Spleen (tissue), 13 donors: ENCODE results near the gene TNFAIP1. TPM values are rescaled to one million over a fixed set of nuclear protein-coding genes. Genes with fewer than 3 reads are reported as not detected.

Experiments used
- DNase-seq: peaks from one replicate; pipeline ENCODE4 v3.0.0-alpha.2; 2020
- H3K27ac ChIP-seq, 8 donors: fragments of 200-600 bp; sonication (generic) in 7 of 8; 1 replicate in 4 of 8; 2 replicates in 4 of 8; pipeline versions ENCODE4 v1.5.0 to v1.8.0; 2016 to 2021; ENCODE audit warnings: inconsistent platforms in 4 of 8, mild to moderate bottlenecking in 4 of 8, moderate library complexity in 1 of 8
- H3K27me3 ChIP-seq, 7 donors: fragments of 200-600 bp; sonication (generic) in 6 of 7; replicated peaks in 1 of 7; 1 replicate in 4 of 7; 2 replicates in 3 of 7; pipeline versions ENCODE4 v1.5.0 to v1.8.0; 2016 to 2021; ENCODE audit warnings: inconsistent platforms in 3 of 7, mild to moderate bottlenecking in 1 of 7
- H3K36me3 ChIP-seq, 6 donors: fragments of 200-600 bp; sonication (generic) in 5 of 6; 1 replicate in 4 of 6; 2 replicates in 2 of 6; pipeline versions ENCODE4 v1.5.0 to v1.8.0; 2016 to 2021; ENCODE audit warnings: inconsistent platforms in 2 of 6
- H3K4me1 ChIP-seq, 6 donors: fragments of 200-600 bp; sonication (generic) in 5 of 6; 1 replicate in 3 of 6; 2 replicates in 3 of 6; pipeline versions ENCODE4 v1.5.0 to v1.8.0; 2016 to 2021; ENCODE audit warnings: inconsistent platforms in 3 of 6
- H3K4me3 ChIP-seq, 8 donors: fragments of 200-600 bp; sonication (generic) in 7 of 8; 1 replicate in 4 of 8; 2 replicates in 4 of 8; pipeline versions ENCODE4 v1.5.0 to v1.8.0; 2016 to 2021; ENCODE audit warnings: inconsistent platforms in 4 of 8, mild to moderate bottlenecking in 4 of 8, moderate library complexity in 2 of 8
- H3K9me3 ChIP-seq, 8 donors: fragments of 200-600 bp; sonication (generic) in 7 of 8; 1 replicate in 4 of 8; 2 replicates in 4 of 8; pipeline versions ENCODE4 v1.5.0 to v1.8.0; 2016 to 2021; ENCODE audit warnings: inconsistent platforms in 4 of 8
- POLR2A ChIP-seq, 3 donors: fragments of 450-650 bp; IDR thresholded peaks; one replicate each; pipeline ENCODE4 v1.5.1; 2017; ENCODE audit warnings: antibody characterized with exemption in 3 of 3, mild to moderate bottlenecking in 1 of 3
- POLR2AphosphoS5 ChIP-seq, 3 donors: sonication (generic); formaldehyde crosslinking; IDR thresholded peaks; one replicate each; pipeline ENCODE4 v1.5.1; 2017; ENCODE audit warnings: antibody characterized with exemption in 3 of 3
- WGBS, 5 donors: extraction: QIAGEN DNeasy Blood & Tissue Kit in 3 of 5; methylation state at CpG; one replicate each; pipeline versions ENCODE4 v1.1.5 to v1.1.7; 2013 to 2018; 5-methylcytosine and 5-hydroxymethylcytosine counted together
- intact Hi-C: fragments of 100-400 bp; cut with DNase I; formaldehyde crosslinking; loops from one replicate; pipeline ENCODE4 v1.15.0; 2023; ENCODE audit warnings: low total_unique reads
- long read RNA-seq, 2 donors: transcript quantifications; one replicate each; lab custom pipeline, GENCODE V29; 2026
- polyA plus RNA-seq, 3 donors: library from polyadenylated mRNA; stranded (reverse); fragments of 200-250 nt; gene quantifications; one replicate each; pipeline ENCODE4 v1.2.1, GENCODE V29; 2013
- total RNA-seq, 7 donors: library from RNA; depleted of rRNA in 3 of 7; stranded (reverse); fragments of >200 nt in 3 of 7; fragmentation: NEBNext Ultra II Directional in 4 of 7; extraction: Animal tissue kit (Norgen Biotek cat#: 25700) in 4 of 7; gene quantifications; one replicate each; pipeline versions ENCODE4 v1.1.0 to v1.2.1, GENCODE V29; 2016 to 2021
- TF ChIP-seq, protein P1 (sequence below), 11 experiments: fragments of 200-600 bp in 7 of 11; fragments of 450-650 bp in 4 of 11; sonication (generic) in 4 of 11; IDR thresholded peaks in 8 of 11; conservative IDR thresholded peaks in 3 of 11; 1 replicate in 7 of 11; 2 replicates in 4 of 11; pipeline versions ENCODE4 v1.4.0 to v1.8.0; 2016 to 2021; ENCODE audit warnings: antibody characterized with exemption in 11 of 11, inconsistent platforms in 4 of 11, mild to moderate bottlenecking in 1 of 11
- donor health status: healthy with polysubstance abuse.
- donor health status: DM: no; HTN: no; CAD: no; lungs with moderate emphysema.
- donor health status: DM: no; HTN: no; CAD: no.
- donor health status: Bipolar disorder and iron deficiency.
- donor health status: healthy.
- donor health status: DM: no; HTN: no; CAD: no.
- donor health status: DM: yes; HTN: yes; CAD: no.

TNFAIP1 gene, protein sequence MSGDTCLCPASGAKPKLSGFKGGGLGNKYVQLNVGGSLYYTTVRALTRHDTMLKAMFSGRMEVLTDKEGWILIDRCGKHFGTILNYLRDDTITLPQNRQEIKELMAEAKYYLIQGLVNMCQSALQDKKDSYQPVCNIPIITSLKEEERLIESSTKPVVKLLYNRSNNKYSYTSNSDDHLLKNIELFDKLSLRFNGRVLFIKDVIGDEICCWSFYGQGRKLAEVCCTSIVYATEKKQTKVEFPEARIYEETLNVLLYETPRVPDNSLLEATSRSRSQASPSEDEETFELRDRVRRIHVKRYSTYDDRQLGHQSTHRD
- total RNA-seq (100 to 1,000 TPM in 4 of 7 donors, 10 to 100 TPM in 3; 83.8 to 154 (median 108) TPM), polyA plus RNA-seq (10 to 100 TPM; 15.2 to 34.2 (median 16.3) TPM)
- long read RNA-seq, donor 1, transcript TNFAIP1-201 (7 exons, 3,627 nt): major isoform, 5 of 36 reads
- long read RNA-seq, donor 1, partial matches to known transcripts: 22 of 36 reads
- long read RNA-seq, donor 1, other reads (novel, unspliced or antisense): 9 of 36 reads
- long read RNA-seq, donor 2, transcript TNFAIP1-201 (7 exons, 3,627 nt): major isoform, 6 of 18 reads
- long read RNA-seq, donor 2, partial matches to known transcripts: 0 of 18 reads
- long read RNA-seq, donor 2, other reads (novel, unspliced or antisense): 12 of 18 reads

DNA sequence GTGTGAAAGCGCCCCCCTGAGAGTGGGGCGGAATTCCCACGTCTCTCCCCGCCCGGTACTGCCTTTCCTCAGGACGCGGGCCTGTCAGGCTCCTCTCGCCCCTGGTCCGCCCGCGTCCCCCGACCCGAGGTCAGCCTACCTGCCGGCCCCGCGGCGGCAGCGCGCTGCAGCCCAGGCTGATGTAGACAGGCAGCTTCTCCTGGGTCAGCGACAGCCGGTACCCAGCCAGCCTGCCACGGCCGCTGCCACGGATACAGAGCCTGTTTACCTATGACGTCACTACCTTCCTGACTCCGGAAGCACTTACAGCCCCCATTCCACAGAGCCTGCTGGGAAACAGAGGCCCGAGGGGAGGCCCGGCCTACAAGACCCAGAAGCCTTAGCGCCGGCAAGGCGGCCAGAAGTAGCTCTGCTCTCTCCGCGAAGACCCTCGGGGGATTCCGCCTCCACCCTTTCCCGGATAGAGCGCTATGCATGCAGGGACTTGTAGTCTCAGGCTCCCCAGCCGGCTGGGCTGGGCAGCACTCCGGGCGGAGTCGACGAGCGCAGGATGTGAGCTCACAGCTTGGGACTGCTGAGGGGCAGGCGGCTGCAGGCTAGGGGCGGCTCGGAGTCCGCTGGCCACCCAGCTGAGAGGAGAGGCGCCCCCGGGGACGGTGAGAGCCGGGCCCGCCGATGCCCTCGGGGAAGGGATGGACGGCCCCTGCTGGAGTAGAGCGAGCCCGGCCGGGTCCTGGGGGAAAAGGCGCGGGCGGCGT lies at the start of gene TNFAIP1, which contains the start of gene IFT20:
TSS of gene TNFAIP1 (plus strand) at position 561 of the 758 bp plus-strand sequence. CDS start 3,761 bp downstream, outside the sequence.
TSS of gene IFT20 (minus strand) at position 272 of the 758 bp plus-strand sequence. CDS start 3,487 bp downstream, outside the sequence.
- Histone ChIP-seq H3K4me1 (peaks cover 20 to 81% (median 63%) of the 10 kb centered on the region in 6 donors), H3K4me3 (peak within 1 kb of the TSS; percentile 72 to 98 (median 85)), H3K9me3 (no peaks in the 10 kb centered on the region), H3K36me3 (peaks cover 4 to 39% (median 25%) of the 10 kb centered on the region in 6 donors), H3K27me3 (no peaks in the 10 kb centered on the region), H3K27ac (peak within 1 kb of the TSS; percentile 89 to 98 (median 96))
- DNase-seq: peak; percentile 100
- TF ChIP-seq POLR2AphosphoS5 (IDR thresholded peaks at IDR 0.05) (peak; percentile 99), POLR2A (IDR thresholded peaks at IDR 0.05) (peak; percentile 36 to 97 (median 91))
- TF ChIP-seq, protein P1, sequence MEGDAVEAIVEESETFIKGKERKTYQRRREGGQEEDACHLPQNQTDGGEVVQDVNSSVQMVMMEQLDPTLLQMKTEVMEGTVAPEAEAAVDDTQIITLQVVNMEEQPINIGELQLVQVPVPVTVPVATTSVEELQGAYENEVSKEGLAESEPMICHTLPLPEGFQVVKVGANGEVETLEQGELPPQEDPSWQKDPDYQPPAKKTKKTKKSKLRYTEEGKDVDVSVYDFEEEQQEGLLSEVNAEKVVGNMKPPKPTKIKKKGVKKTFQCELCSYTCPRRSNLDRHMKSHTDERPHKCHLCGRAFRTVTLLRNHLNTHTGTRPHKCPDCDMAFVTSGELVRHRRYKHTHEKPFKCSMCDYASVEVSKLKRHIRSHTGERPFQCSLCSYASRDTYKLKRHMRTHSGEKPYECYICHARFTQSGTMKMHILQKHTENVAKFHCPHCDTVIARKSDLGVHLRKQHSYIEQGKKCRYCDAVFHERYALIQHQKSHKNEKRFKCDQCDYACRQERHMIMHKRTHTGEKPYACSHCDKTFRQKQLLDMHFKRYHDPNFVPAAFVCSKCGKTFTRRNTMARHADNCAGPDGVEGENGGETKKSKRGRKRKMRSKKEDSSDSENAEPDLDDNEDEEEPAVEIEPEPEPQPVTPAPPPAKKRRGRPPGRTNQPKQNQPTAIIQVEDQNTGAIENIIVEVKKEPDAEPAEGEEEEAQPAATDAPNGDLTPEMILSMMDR (IDR thresholded peaks at IDR 0.05 in 8 of 11, conservative IDR thresholded peaks at IDR 0.05 in 3 of 11): peak in 4 of 11 experiments; percentile 12 to 23 (median 20)
- WGBS, 5 donors: 0 to 2% (median 0%) methylated on average over 31 to 62 of the region's 62 CpGs
- intact Hi-C loops: no loop called here

DNA sequence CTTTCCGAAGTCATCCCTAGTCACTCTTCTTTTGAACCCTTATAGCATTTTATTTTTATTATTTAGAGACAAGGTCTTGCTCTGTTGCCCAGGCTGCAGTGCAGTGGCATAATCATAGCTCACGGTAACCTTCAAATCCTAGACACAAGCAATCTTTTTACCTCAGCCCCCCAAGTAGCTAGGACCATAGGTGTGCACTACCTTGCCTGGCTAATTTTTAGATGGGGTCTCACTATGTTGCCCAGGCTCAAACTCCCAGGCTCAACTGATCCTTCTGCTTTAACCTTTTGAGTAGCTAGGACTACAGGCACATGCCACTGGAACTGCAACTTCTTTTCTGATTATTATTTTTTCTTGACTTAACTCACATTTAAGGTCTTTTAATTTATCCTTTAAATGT lies 49.6 kb upstream of the TNFAIP1 start:
- Histone ChIP-seq H3K36me3 (no peaks in the 10 kb centered on the region), H3K27me3 (peaks cover 0 to 3% (median 0%) of the 10 kb centered on the region in 7 donors), H3K4me3 (no peak overlapping the region), H3K9me3 (no peaks in the 10 kb centered on the region), H3K4me1 (no peaks in the 10 kb centered on the region), H3K27ac (no peak overlapping the region)
- no peak for TF ChIP-seq POLR2A (IDR thresholded peaks at IDR 0.05)
- TF ChIP-seq, protein P1 (IDR thresholded peaks at IDR 0.05 in 8 of 11, conservative IDR thresholded peaks at IDR 0.05 in 3 of 11): no peak
- no peak for TF ChIP-seq POLR2AphosphoS5 (IDR thresholded peaks at IDR 0.05)
- DNase-seq: no peak
- intact Hi-C loops: no loop called here
- WGBS, 5 donors: 50 to 95% (median 70%) methylated on average over 2 of the region's 2 CpGs

DNA sequence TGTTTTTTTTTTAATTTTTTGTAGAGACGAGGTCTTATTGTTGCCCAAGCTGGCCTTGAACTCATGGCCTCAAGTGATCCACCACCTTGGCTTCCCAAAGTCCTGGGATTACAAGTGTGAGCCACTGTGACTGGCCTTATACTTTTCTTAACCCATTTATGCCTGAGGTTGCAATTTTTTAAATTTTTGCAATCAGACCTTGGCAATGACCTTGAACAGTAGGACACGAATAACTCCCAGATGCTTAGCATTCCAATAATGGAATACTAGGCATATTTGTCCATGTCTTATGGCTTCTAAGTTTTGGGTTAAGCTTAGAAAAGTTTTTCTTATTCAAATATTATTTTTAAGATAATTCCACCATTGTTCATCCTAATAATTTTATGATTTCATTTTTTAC lies 44.9 kb upstream of the TNFAIP1 start:
- Histone ChIP-seq H3K4me3 (no peak overlapping the region), H3K36me3 (no peaks in the 10 kb centered on the region), H3K4me1 (peaks cover 0 to 10% (median 0%) of the 10 kb centered on the region in 6 donors), H3K27me3 (peaks cover 0 to 4% (median 0%) of the 10 kb centered on the region in 7 donors), H3K27ac (no peak overlapping the region), H3K9me3 (no peaks in the 10 kb centered on the region)
- no peak for DNase-seq
- WGBS, 5 donors: 59 to 82% (median 73%) methylated on average over 2 of the region's 2 CpGs
- intact Hi-C loops: no loop called here
- no peak for TF ChIP-seq POLR2AphosphoS5 (IDR thresholded peaks at IDR 0.05)
- TF ChIP-seq, protein P1 (IDR thresholded peaks at IDR 0.05 in 8 of 11, conservative IDR thresholded peaks at IDR 0.05 in 3 of 11): no peak
- no peak for TF ChIP-seq POLR2A (IDR thresholded peaks at IDR 0.05)
